HG02678 (cell line): Measurements from ENCODE around the gene IGFBP1.

ENCODE experiments used
- ATAC-seq: cut with Tn5 transposase; IDR thresholded peaks from one replicate; pipeline ENCODE4 v1.9.1; 2021; ENCODE audit warnings: mild to moderate bottlenecking, moderate library complexity; ENCODE audit not compliant: unreplicated experiment

IGFBP1 gene

GRCh38 chr7:45898222-45898621 is 9.9 kb downstream of the IGFBP1 start:
- ATAC-seq: no peak

DNA sequence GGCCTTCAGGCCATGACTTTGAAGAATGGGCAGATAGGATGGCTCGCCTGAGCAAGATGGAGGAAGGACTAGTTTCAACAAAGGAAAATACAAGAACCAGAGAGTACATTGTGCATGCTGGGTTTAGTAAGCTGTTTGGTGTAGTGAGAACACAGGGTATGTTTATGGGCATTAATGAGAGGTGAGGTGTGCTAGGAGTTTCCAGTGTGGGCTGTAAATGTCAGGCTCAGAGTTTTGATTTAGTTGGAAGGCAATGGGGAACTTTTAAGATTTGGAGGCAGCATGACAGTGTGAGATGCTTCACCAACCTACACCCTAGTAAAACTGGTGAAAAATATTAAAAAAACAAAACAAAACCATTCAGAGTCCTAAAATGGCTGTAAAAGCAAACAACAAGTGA is 13.3 kb downstream of the IGFBP1 start:
- ATAC-seq: no peak

- ATAC-seq: no peak
Observed at GRCh38 chr7:45902820-45903219, 14.5 kb downstream of the IGFBP1 start.

DNA sequence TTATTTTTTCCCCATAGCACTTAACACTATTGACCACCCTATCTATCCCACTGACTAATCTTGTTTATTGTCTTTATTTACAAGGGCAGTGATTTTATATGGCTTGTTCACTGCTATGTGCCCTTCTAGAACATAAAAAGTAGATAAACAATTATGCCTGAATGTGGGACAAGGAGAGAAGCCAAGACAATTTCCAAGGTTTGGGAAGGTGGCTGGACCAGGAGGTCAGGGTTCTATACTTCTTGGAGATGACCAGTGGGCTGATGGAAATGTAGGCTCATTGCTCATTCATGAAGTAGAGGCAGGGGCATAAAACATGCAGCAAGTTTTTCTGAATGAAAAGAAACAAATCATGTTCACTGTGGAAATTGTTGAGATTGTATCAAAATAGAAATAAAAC is 21.3 kb downstream of the IGFBP1 start:
- no peak for ATAC-seq

DNA sequence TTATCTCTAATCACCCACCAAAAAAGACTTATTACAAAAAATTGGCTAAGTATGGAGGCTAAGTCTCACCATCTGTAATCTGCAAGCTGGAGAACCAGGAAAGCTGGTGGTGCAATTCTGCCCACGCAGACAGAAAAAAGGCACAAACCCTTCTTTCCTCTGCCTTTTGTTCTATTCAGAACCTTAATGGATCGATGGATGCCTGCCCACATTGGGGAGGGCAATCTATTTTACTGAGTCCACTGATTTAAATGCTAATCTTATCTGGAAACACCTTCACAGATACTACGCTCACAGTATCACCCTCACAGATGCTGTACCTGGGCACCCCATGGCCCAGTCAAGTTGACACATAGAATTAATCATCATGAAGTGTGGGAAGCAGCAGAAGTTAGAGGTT is 22.6 kb downstream of the IGFBP1 start:
- no peak for ATAC-seq

GRCh38 chr7:45911311-45911710 is 23.0 kb downstream of the IGFBP1 start:
- ATAC-seq: no peak

DNA sequence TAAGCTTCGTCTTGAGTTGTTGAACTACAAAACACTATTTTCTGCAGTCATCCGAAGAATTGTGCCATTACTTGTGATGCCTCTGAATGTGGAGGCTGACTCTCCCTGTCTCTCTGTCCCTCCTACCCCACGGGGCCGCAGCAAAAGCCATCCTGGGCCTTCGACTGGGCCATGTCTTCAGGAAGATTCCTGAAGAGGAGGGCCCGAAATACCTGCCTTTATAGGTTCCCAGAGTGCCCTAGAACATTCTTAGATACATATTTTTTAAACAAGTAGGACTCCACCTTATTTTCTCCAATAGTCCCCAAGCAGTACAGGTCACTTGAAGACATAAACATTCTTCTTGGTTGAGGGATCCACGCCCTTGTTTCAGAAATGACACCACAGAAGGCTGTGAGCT is 24.7 kb downstream of the IGFBP1 start:
- ATAC-seq: no peak

- ATAC-seq: no peak
Observed at GRCh38 chr7:45914911-45915310, 26.6 kb downstream of the IGFBP1 start.

DNA sequence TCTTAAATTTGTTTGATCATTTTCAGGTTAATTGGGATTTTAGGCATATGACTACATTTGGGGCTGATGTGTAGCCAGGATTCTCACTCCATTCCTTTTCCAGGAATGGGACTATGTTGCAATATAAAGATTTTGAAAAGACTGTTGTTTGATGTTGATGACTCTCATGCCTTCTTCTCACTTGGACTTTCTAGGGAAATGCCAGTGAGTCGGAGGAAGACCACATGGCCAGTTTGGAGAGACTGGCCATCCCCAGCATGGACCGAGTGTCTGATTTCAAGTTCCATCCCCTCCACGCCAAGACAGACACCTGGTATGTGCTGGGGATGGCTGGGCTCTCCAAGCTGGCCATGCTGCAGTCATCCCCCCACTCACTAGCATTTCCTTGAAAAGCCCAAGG is 27.3 kb downstream of the IGFBP1 start:
- no peak for ATAC-seq

DNA sequence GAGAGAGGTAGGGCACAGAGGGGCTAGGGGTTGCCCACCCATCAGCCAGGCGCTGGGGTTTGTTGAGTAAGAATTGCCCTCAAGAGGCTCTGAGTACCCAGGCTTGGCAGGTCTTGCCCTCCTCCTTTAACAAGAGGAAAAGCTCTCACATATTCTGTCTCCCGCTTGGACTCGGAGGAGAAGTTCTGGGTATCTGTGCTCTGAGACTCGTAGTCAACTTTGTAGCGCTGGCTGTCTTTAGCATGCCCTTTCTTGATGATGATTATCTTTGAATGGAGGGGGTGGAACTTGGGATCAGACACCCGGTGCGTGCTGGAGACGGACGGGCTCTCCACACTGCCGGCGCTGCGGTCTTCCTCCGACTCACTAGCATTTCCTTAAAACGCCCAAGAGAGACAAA is 28.8 kb downstream of the IGFBP1 start:
- no peak for ATAC-seq

DNA sequence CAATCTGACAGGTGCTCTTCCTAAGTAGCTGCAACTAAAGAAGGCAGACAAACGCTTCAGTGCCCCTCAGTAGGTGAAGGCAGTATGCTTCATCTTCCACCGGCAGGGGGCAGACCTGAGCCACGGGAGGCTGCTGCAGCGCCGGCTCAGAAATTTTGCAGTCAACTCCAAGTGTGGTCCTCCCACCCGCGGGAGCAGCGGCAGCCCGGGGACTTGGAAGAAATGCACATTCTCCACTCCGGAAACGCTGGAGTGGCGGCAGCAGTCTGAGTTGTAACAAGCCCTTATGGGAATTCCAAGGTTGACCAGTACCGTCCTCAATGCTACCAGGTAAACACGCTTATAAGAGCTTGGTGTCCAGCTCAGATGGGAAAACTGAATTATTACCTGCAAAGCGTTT is 29.4 kb downstream of the IGFBP1 start:
- peak; percentile 79 for ATAC-seq

GRCh38 chr7:45918556-45918955 is 30.3 kb downstream of the IGFBP1 start:
- ATAC-seq: no peak

DNA sequence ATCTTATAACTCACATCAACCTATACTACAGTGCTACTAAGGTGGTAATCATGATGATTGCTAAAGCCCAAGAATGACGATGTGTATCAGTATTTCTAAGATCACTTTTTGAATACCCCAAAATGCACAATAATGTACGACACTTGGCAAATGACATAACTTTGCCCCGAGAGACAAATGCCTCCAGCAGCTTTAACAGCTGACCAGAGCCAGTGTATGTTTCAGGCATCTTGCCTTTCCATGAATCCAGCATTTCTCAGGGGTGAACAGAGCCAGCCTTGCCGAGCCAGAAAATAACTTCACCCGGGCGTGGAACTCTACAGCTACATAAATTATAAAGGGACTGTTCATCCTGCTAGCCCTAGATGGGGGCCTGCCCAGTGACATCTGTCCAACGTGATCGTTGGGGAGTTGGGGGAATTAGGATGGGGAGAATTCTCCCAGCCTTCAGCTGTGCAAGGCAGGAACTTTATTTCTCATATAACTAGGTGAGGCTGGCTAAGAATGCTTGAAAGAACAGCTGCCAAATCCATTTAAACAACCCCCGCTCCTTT is 31.0 kb downstream of the IGFBP1 start:
- no peak for ATAC-seq

GRCh38 chr7:45919993-45920459 is 31.7 kb downstream of the IGFBP1 start:
- no peak for ATAC-seq

DNA sequence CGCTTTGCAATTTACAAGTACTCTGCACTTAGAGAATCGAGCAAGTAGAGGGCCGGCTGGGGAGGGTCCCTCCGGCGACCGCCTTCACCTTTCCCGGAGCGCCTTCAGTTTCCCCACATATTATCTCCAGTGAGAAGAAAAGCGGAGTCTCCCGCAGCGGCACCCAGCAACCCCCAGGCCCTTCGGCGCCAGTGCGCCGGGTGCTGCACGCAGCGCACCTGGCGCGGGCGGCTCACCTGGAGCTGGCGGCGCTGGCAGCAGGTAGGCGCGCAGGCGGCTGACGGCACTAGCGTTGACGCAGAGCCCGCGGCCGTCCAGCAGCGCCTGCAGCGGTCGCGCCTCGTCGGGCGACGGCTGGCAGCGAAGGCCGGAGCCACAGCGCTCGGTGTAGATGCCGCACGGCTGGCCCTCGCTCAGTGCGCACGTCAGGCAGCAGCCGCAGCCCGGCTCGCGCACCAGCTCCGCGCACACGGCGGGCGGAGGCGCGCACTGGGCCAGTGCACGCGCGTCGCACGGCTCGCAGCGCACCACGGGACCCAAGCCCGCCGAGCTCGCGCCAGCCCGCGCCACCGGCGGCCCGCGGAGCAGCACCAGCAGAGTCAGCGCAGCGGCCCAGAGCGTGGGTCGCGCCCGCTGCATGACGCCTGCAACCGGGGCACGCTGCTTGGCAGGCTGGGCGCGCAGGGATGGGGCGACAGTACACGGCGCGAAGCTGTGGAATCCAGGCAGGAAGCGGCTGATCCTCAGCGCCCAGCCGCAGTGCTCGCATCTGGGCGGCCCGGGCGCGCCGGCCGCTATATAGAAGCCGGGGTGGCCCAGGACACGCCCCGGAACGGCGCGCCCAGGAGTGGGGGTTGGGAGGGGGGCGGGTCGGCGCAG is 32.5 kb downstream of the IGFBP1 start, which contains the start of gene IGFBP3:
Gene IGFBP3, minus strand, starts transcription at position 771 of the 879 bp plus-strand sequence. Its CDS starts 132 bp downstream, at position 639.
- no peak for ATAC-seq

GRCh38 chr7:45921381-45921698 is 33.1 kb downstream of the IGFBP1 start:
- no peak for ATAC-seq

- ATAC-seq: no peak
Observed at GRCh38 chr7:45921699-45922519, 33.6 kb downstream of the IGFBP1 start.

DNA sequence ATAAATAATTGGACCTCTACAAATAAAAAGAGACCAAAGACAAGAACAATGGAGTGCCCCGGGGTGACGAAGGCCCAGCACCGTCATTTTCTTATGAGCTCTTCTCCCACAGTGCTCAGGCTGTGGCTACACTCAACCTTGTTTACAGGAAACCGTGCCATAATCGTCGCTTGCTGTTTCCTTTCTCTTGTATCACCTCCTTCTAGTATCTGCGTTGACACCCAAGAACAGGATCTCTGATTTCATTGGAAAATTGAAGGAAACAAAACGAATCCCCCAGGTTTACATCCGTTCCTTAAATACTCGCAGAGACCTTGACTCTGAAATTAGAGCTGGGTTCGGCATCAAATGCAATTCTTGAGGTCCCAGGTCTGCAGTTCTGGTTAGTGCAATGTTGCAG is 34.5 kb downstream of the IGFBP1 start:
- ATAC-seq: no peak

GRCh38 chr7:45923290-45923689 is 35.0 kb downstream of the IGFBP1 start:
- ATAC-seq: peak; percentile 40

- no peak for ATAC-seq
Observed at GRCh38 chr7:45923818-45924217, 35.5 kb downstream of the IGFBP1 start.

DNA sequence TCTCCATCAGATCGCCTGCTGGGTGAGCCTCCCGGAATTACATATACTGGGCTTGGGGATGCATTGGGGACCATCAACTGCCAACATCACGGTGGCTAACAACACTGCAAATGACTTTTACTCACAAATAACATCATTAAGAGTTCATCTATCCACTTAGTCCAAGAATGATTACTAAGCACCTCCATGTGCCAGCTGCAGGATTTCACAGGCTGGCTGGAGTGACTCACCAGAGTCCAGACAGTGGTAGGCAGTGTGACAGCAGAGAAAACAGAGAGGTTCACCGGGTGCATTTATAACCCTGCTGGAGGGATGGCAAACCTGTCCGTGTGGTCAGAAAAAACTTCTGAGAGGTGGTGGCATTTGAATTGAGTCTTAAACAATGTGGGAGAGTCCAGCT is 36.0 kb downstream of the IGFBP1 start:
- ATAC-seq: no peak

DNA sequence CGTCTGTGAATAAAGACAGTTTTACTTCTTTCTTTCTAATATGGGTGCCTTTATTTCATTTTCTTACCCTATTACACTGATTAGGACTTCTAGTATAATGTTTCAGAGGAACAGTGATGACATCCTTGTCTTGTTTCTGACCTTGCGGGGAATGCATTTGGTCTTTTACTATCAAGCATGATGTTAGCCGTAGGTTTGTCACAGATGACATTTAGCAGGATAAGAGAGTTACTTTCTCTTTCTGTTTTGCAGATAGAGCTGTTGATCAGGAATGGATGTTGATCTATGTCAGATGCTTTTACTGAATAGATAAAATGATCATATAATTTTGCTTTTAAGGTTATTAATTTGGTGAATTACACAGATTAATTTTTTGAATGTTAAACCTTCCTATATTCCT is 39.4 kb downstream of the IGFBP1 start:
- no peak for ATAC-seq
